Activated gamma-delta T cell treated with anti-CD3 and anti-CD28 coated beads, Interleukin-2, amount 50 U/mL, for 16 hours (primary cell): ENCODE data around the gene LUZP4.
"Not testable (repeated sequence)": the region's sequence is repeated elsewhere in the genome, so short reads cannot be mapped to it uniquely, and the experiment has no call there.

Experiments
- DNase-seq: peaks from one replicate; pipeline ENCODE4 v3.0.0-alpha.2; 2020; ENCODE audit warnings: low read depth

Gene LUZP4

DNA sequence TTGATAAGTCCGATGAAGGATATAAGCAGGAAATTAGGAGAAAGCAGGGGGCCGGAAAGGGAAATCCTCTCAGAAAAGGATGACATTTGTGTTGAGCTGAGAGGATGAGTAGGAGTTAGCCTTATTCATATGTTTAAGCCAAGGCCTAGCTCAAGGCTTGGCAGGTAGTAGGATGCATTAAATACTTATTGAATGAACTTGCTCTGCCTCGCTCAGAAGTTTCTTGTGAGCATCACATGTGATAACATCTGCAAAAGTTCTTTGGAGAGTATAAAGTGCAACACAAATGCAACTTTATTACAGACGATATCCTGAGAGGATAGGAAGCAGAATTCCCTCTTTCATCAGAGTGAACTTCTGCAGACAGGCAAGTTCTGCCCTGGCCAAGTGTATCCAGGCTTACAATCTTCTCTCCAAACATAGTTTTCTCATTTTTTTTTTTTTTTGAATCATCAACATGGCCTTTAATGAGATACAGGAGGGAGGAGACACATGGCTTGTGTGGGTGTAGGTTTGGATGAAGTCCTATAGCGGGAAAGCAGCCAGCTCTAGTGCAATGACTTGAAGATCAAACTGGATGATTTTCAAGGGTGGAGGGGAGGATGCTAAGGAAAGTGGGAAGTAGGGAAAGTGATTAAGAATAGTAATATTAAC, 48.1 kb downstream of the LUZP4 start:
- no peak for DNase-seq

DNA sequence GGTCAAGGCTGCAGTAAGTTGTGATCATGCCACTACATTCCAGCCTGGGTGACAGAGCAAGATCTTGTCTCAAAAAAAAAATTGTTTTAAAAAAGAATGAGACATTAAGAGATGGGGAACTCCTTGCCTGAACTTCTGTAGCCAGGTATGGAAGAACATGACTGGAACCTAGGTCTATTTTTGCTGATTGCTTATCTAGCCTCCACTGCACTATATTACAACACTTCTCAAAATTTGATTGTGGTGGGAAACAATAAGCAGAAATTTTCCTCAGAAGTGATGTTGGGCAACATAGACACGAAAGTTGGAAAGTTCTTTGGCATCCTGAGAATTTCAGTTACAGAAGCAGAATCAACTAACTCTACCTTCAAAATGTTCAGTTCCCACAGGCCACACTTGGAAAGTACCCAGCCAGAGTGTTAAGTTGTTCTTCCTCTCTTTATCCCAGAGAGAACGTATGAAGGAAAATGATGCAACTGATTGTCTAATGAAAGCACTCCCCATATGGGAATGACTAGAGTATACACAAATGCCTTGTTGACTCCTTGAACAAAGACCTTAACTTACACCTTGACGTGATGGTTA, 50.0 kb downstream of the LUZP4 start:
- DNase-seq, result no peak

DNA sequence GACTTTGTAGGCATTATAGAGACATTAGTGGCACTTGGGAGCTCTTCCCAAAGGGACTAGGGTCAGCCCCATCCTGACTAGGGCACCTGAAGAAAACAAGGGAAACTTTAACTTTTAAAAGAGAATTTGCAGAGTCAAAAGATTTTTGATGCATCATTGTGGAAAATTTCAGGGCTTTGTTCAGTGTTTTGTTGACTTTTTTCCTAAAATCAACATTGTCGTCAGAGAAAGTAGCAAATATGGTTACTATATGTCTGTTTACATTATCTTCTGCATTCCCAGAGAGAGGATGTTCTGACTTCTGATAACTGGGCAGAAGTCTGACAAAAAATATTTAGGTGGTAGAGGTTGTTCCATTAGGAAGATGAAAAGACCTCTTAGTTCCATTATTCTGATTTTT, 51.9 kb downstream of the LUZP4 start:
- DNase-seq, result no peak

DNA sequence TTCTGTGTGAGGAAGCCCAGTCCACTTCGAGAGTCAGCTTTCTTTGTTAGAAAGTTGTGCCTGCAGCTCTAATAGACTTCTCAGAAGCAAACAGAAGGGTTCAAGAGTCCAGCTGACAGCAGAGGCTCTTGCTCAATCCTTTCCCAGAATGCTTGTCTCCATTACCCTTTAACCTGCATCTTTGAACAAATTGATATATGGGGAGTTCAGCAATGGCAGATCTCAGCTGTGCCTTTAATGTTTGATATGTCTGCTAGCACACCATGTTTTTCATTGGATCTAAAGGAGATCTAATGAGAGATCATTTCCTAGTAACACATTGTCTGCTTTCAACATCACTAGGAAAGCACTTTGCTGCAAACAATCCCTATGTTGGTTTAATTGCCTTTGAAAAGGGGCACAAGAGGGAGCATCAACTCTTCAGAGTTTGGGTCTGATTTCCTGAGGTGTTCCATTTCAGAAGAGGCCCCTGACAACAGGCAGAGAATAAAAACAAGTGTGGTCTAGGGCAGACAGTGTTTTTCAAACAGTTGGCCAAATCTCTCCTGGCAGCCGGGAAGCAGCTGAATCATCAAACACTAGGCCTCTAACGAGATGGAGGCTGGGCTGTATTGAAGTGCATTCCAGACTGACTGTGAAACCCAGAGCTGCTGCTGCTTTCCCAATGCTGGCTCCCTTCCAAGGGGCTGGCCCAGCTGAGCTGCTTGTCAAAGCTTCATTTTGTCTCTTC, 55.5 kb downstream of the LUZP4 start:
- no peak for DNase-seq

DNA sequence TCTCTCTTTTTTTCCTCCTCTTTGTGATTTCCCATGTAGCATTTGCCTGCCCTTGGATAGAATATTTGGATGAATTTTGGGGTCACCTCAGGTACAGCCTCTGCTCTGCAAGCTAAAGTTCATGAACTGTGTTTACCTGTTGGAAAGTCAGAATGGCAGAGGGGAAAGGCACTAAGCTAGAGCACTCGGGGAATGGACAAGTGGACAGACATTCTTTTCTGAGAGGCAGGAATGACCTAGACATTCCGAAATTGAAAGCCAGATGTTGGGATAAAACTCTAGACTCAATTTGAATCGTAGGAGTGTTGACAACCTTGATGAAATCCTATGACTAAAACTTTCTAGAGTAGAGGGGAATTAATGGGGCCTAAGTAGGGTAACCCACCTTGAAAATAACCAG, 56.1 kb downstream of the LUZP4 start:
- DNase-seq, result no peak

DNA sequence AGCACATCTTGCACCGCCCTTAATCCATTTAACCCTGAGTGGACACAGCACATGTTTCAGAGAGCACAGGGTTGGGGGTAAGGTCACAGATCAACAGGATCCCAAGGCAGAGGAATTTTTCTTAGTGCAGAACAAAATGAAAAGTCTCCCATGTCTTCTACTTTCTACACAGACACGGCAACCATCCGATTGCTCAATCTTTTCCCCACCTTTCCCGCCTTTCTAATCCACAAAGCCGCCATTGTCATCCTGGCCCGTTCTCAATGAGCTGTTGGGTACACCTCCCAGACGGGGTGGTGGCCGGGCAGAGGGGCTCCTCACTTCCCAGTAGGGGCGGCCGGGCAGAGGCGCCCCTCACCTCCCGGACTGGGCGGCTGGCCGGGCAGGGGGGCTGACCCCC, 57.2 kb downstream of the LUZP4 start:
- DNase-seq, result not testable (repeated sequence)

DNA sequence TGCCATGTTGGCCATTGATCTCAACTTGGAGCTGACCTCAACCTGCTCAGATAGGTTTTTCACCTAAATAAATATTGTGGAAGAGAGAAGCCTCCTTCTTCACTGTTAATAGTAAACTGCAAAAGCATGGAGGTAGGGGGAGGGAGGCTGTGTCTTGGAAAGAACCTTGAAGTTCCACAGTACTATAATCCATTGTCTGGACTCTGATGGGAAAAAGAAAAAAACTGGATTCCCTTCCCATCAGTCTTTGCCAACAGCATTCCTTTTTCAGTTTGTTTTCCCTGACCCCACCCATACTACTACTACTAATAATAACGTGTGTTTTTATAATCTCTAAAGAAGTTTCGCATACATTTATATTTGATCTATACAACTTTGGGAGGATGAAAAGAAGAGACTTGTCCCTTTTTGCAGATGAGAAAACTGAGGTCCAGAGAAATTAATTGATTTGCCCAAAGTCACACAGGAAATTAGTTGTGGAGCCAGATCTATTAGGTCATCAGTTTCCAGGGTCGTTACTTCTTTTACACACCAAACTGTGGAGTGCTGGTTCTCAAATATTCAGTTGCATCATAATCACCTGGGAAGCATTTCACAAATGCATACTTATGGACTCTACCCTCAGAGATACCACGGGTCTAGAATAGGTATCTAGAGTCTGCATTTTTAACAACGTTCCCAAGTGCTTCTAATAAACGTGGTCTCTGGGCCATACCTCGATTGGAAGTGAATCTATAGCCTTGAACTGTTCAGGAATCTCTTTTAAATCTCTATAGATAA, 59.1 kb downstream of the LUZP4 start:
- DNase-seq, result no peak

DNA sequence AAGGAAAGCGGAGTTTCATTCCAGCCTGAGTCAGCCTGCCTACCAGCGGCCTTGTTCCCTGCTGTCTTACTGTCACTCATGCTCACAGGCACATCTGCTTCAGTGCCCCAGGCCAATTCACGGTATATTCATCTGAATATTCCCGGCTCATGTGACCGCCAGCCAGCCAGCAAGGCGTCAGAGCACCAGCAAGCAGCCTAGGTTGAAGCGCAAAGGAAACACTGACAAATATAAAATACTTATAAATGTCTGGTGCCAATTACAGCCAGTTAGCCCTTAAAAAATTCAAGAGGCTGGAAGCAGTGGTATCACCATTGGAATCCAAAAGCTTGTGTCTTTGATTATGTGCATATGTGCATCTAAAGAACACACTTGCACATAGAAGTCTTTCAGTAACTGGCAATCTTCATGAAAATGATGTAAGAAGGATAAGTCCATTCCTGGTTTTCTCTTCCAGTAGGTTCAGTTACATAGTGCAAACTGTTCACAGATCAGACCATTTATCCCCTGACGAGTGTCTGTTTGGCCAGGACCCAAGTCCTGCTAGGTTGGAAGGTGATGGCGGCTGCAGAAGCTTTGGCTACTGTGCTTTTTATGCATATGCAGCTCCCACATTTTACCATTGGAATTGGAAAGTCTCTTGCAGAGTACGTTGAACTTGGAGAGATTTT, 61.3 kb downstream of the LUZP4 start:
- no peak for DNase-seq

DNA sequence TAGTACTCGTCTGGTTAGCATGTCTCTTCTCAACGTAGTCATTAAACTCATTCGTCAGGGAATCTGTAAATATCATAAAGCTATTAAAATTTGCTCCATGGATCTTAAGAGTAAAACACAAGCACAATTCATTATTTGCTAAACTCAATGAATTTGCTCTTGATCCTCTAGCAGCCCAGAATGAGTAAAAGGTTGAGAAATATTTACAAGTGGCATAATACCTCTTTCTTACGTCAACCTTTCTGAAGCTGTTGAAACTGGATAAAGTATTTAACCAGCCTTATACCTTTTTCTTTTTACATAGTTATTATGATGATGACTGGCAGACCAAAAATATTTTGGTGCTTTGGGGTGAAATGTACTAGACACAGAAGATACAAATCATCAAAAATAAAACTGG, 66.9 kb downstream of the LUZP4 start:
- DNase-seq, result no peak
